ACHN (cell line): Measurements from ENCODE around the gene CERS2.
"Not testable (repeated sequence)": the region's sequence is repeated elsewhere in the genome, so short reads cannot be mapped to it uniquely, and the experiment has no call there.

ENCODE experiments used
- DNase-seq: peaks from one replicate; pipeline ENCODE4 v3.0.0-alpha.2; 2015
- in situ Hi-C: cut with HindIII; loops from 2 replicates; pipeline ENCODE4 v1.10.0; 2017; ENCODE audit warnings: low sequenced_read_pairs, low pct_ligation_motif_present, low pct_unique_long_range_greater_than_20kb

The CERS2 gene

GRCh38 chr1:150928775-150929174 lies 45.9 kb downstream of the CERS2 start:
- DNase-seq, in situ Hi-C loops: not testable (repeated sequence)

GRCh38 chr1:150928286-150928685 lies 46.3 kb downstream of the CERS2 start:
- in situ Hi-C loops: no loop called here
- DNase-seq: no peak

GRCh38 chr1:150927624-150928023 lies 47.0 kb downstream of the CERS2 start:
- in situ Hi-C loops: no loop called here
- no peak for DNase-seq

GRCh38 chr1:150926097-150926741 lies 48.4 kb downstream of the CERS2 start, which contains the start of gene SETDB1:
Gene SETDB1, plus strand, starts transcription at chr1:150926363. Its CDS starts 1,352 bp downstream, at chr1:150927715.
- DNase-seq: peak; percentile 99
- in situ Hi-C loops: no loop called here

GRCh38 chr1:150925080-150925479 lies 49.6 kb downstream of the CERS2 start:
- in situ Hi-C loops: no loop called here
- DNase-seq: no peak

GRCh38 chr1:150922519-150922975 lies 52.1 kb downstream of the CERS2 start:
- in situ Hi-C loops: no loop called here
- DNase-seq: peak; percentile 92

- in situ Hi-C loops: no loop called here
- no peak for DNase-seq
Observed at GRCh38 chr1:150917387-150917786, 57.2 kb downstream of the CERS2 start.
